Activated CD4-positive, alpha-beta T cell treated with anti-CD3 and anti-CD28 coated beads, Interleukin-2, amount 50 U/mL, for 1 hour (primary cell): ENCODE results near the gene GDF9.

Experiments used
- DNase-seq: peaks from one replicate; pipeline ENCODE4 v3.0.0-alpha.2; 2020

GDF9 gene

GRCh38 chr5:132834057-132834456 lies 32.2 kb downstream of the GDF9 start:
- DNase-seq, result no peak

GRCh38 chr5:132832612-132833011 lies 33.7 kb downstream of the GDF9 start:
- no peak for DNase-seq

GRCh38 chr5:132831095-132831860 lies 35.0 kb downstream of the GDF9 start:
- no peak for DNase-seq

GRCh38 chr5:132830436-132831094 lies 35.7 kb downstream of the GDF9 start, which contains the start of gene SHROOM1:
SHROOM1 (minus strand) TSS chr5:132830647; CDS start chr5:132826140, 4,507 bp downstream.
- DNase-seq, result no peak

- DNase-seq, result peak; percentile 71
Measured at GRCh38 chr5:132829742-132830435, 36.4 kb downstream of the GDF9 start.

GRCh38 chr5:132828846-132829494 lies 37.3 kb downstream of the GDF9 start:
- no peak for DNase-seq

- no peak for DNase-seq
Measured at GRCh38 chr5:132827943-132828673, 38.2 kb downstream of the GDF9 start.

- no peak for DNase-seq
Measured at GRCh38 chr5:132826424-132827082, 39.7 kb downstream of the GDF9 start.

- no peak for DNase-seq
Measured at GRCh38 chr5:132825834-132826391, 40.4 kb downstream of the GDF9 start.

- no peak for DNase-seq
Measured at GRCh38 chr5:132825033-132825833, 41.0 kb downstream of the GDF9 start.

- no peak for DNase-seq
Measured at GRCh38 chr5:132824426-132824825, 41.8 kb downstream of the GDF9 start.

- DNase-seq, result no peak
Measured at GRCh38 chr5:132823481-132824050, 42.7 kb downstream of the GDF9 start.

GRCh38 chr5:132822650-132823480 lies 43.4 kb downstream of the GDF9 start:
- no peak for DNase-seq

GRCh38 chr5:132821791-132822190 lies 44.5 kb downstream of the GDF9 start:
- DNase-seq, result no peak

GRCh38 chr5:132821350-132821749 lies 44.9 kb downstream of the GDF9 start:
- no peak for DNase-seq

GRCh38 chr5:132820162-132820754 lies 46.0 kb downstream of the GDF9 start:
- peak; percentile 92 for DNase-seq

GRCh38 chr5:132819468-132819867 lies 46.8 kb downstream of the GDF9 start:
- DNase-seq, result no peak

GRCh38 chr5:132817011-132817410 lies 49.3 kb downstream of the GDF9 start:
- DNase-seq, result no peak

GRCh38 chr5:132816554-132816953 lies 49.7 kb downstream of the GDF9 start:
- DNase-seq, result no peak
